Left renal cortex interstitium (tissue), 4 donors: Measurements from ENCODE around the gene CA5A. TPM values are rescaled to one million over a fixed set of nuclear protein-coding genes. Genes with fewer than 3 reads are reported as not detected.

Experiments
- DNase-seq, 4 donors: peaks; one replicate each; pipeline ENCODE4 v3.0.0-alpha.2; 2013; ENCODE audit warnings: low read depth in 4 of 4, low spot score in 2 of 4, missing footprints in 1 of 4
- polyA plus RNA-seq, 4 donors: library from polyadenylated mRNA; unstranded; fragments of 120-200 nt; gene quantifications; one replicate each; pipeline ENCODE4 v1.2.1, GENCODE V29; 2013; ENCODE audit not compliant: insufficient read length in 4 of 4

CA5A gene
- polyA plus RNA-seq, 4 donors = 0.13 to 0.26 (median 0.23) TPM

- no peak for DNase-seq
Measured at GRCh38 chr16:87842209-87842869, 94.0 kb downstream of the CA5A start.

- DNase-seq = no peak
Measured at GRCh38 chr16:87841340-87842208, 94.8 kb downstream of the CA5A start.

- DNase-seq = peak in 1 of 4 donors; percentile 38
Measured at GRCh38 chr16:87840271-87840978, 95.9 kb downstream of the CA5A start.

GRCh38 chr16:87839542-87840270 is 96.6 kb downstream of the CA5A start:
- no peak for DNase-seq

- DNase-seq = no peak
Measured at GRCh38 chr16:87838643-87839541, 97.4 kb downstream of the CA5A start.

Other genes with a start within 250 kb of the CA5A start
- gene KLHDC4, start 170.5 kb downstream of the CA5A start, polyA plus RNA-seq = 10 to 100 TPM; 20.4 to 47.7 (median 31.7) TPM
- 10 to 100 TPM in 1 of 4 donors, 1 to 10 TPM in 3; 2.9 to 14.9 (median 5.2) TPM for gene SLC7A5, start 67.0 kb downstream of the CA5A start, polyA plus RNA-seq
- 10 to 100 TPM; 22.6 to 32.9 (median 29.2) TPM for gene BANP, start 14.9 kb upstream of the CA5A start, polyA plus RNA-seq